ENCODE measurements around the gene POLR1A.

POLR1A gene

DNA sequence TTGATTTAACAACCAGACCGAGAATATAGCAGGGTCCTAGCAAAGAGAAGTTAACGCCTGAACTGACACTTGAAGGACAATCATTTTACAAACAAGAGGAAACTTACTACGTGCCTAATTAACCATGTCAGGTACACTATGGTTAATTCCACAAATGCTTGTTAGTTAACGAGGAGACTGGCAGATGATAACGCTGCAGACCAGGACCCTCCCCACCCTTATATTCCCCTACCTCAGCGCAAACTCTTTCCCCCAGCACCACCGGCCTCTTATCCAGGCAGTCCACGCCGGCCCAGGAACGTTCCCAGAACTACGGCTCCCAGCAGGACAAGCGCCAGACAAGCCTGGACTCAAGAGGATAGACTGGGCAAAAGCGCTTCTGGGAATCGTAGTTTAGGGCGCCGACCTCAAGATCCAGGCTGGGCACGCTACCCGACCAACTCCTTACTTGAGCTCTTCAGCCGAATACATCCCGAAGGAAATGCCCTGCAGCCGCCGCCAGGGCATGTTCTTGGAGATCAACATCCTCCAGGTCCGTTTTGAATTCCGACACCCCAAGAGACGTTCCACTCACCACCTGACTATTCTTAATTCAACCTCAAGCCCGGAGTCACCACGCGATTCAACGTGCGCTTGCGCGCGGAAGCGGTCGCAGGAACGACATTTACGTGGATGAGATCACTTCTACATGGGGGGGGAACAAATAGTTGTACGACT lies at the start of gene POLR1A:
TSS of gene POLR1A (minus strand) at position 635 of the 717 bp plus-strand sequence. CDS start at position 525, 110 bp downstream.
- DNase-seq (ENCODE audit: low spot score) = peak; percentile 94

- no peak for DNase-seq (ENCODE audit: low spot score)
Observed at GRCh38 chr2:86150502-86150901, 44.8 kb upstream of the POLR1A start.

GRCh38 chr2:86147793-86148192 lies 42.1 kb upstream of the POLR1A start:
- no peak for DNase-seq (ENCODE audit: low spot score)

DNA sequence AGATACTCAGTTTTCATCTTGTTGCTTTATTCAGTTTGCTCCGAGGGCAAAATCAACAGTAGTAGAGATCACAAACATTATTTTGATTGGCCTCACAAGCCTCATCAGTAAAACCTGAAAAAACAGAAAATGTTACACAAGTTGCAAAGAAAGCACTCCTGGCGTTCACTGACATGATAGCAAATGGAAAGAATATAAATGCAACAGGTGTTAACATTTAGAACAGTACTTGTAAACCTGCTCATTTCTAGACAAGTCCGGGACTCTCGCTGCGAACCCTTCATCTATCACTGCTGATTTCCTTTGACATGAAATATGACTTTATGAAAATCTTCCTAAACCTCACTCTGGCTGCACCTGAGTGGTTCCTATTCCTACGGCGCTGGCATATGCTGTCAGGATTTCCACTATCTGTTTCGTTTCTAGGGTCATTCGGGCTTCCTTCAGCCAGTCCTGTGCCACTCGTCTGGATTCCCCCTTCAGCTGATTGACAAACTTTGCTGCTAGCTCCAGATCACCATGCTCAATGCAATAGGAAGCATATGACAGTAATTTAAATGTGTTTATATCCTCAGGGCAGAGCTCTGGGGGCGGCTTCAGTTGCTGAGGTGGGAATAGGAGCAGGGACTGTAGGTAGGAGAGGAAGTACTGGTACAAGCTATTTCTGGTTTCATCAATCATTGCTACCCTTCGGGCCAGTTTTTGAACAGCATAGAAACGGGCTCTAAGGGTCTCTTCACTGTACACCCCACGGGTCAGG lies 38.4 kb upstream of the POLR1A start:
- no peak for DNase-seq (ENCODE audit: low spot score)

DNA sequence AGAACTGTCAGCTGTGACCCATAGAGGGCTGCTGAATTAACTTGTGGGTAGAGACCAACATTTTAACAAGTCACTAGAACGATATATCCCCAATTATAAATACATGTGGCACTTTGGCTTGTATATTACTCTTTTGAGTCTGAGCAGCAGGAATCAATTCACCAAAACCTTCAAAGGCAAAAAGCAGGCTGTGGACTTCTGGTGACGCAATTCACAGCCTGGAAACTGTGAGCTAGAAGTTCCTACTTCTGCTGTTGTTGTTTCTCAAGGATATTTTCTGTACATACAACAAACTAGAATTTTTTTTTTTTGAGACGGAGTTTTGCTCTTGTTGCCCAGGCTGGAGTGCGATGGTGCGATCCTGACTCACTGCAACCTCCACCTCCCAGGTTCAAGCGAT lies 37.6 kb upstream of the POLR1A start:
- DNase-seq (ENCODE audit: low spot score) = no peak

- DNase-seq (ENCODE audit: low spot score) = no peak
Observed at GRCh38 chr2:86142436-86143257, 37.0 kb upstream of the POLR1A start.

DNA sequence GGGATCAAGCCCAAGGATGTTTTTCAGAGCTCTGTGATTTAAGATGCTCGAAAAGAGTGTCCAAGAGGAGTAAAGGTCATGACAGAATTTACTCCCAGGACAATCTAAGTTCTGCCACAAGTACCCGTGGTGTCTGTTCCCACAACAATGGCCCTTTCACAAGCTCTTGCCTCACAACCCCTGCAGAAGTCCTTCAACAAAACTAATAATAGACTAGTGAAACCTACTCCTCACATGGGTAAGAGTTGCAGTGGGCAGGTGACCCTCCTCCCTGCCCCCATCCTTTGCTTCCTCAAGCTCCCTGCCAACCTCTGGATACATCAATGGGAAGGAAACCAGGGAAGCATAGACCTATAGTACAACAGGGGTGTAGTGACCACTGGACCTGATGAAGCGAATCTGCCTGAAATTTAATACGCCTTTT lies 35.3 kb upstream of the POLR1A start:
- no peak for DNase-seq (ENCODE audit: low spot score)

DNA sequence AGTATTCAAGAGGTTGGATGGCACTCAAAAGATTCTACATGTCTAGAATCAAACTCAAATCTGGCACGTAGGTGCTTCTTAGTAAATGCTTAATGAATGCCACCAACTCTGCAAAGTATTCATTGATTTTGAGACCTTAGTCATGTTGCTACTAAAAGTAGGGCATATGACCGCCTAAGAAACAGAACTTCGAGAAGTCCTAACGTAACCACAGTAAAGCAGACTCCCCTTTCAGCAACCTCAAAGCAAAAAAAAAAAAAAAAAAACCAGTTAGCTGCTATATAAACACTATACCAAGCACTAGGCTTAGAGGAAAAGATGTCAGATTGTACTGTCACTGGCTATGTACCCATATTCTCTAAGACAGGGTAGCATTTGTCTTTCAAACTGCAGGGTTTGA lies 34.3 kb upstream of the POLR1A start:
- DNase-seq (ENCODE audit: low spot score) = no peak

GRCh38 chr2:86138736-86139625 lies 33.3 kb upstream of the POLR1A start:
- DNase-seq (ENCODE audit: low spot score) = no peak

GRCh38 chr2:86136141-86136540 lies 30.5 kb upstream of the POLR1A start:
- no peak for DNase-seq (ENCODE audit: low spot score)

DNA sequence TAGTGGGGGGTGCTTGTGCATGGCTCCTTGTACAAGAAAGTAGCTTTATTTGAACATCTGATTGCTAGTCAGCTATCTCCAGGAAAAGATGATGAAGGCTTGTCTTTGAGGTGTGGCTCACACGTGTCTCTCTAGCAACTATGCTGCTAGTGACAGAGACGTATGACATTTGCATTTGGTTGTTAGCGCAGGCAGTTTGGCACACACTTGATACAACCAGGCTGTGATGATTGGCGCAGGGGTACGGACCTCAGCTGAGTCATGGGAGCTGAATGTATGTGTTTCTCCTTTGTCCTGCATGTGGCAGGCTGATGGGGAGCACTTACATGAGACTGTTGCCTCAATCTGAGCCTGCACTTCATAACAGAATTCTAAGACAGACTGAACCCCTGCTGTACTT lies 30.0 kb upstream of the POLR1A start:
- peak; percentile 21 for DNase-seq (ENCODE audit: low spot score)

DNA sequence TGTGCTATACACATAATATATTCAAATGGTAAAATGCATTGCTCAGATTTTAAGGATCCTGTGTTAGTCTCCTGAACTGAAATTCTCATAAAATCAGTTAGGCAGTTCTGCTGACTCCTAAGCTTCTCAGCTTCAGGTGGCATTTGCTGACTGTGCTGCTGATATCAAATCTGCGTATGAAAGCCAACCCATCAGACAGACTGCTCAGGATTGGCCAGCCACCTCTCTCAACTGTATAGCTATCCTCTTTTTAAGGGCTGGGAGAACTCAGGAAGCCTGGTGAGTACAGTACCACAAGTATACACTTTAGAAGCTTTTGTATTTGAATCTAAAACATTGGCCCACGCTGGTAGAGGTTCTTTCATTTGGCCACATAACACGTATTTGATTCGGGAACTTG lies 29.0 kb upstream of the POLR1A start:
- DNase-seq (ENCODE audit: low spot score) = no peak

DNA sequence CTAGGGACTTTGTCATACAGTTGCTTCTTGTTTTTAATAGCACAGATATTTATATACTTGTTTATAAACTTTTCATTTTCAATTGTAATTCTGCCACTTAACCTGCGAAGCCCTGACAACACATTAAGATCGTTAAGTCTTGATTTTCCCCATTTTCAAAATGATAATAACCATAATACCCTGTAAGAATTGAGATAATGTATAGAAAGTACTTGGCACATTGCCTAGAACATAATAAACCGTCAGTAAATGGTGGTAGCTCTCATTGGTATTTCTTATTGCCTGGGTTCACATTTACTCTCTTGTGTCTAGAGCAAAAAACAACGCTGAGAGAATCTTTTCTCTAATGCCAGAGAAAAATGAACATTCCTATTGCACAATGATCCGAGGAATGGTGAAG lies 19.0 kb upstream of the POLR1A start:
- no peak for DNase-seq (ENCODE audit: low spot score)

DNA sequence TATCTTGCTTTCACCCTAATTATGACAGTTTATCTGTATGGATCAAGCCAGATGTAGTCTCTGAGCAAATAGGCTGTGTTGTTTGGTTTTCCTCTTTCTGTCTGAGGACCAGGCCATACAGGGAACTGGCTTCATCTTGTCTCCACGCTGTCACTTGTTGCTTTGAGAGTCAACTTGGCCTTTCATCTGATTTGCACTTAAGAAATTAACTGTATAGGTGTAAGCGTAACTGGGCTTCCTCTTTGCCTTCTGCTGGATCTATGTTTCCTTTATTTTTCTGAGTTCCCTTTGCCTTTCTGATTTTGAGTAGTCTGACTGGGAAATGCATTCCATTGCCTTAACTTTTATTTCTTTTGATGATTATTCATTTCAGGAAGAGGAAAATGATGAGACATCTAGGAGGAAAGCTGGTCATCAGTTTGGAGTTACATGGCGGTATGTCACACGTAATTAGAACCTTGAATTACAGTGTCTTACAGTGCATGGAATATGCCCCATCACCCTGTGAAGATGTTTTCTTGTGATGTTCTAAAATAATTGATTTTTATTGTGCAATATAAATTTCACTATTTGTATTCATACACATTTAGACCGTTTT lies 17.7 kb upstream of the POLR1A start:
- no peak for DNase-seq (ENCODE audit: low spot score)

GRCh38 chr2:86118130-86118529 lies 12.4 kb upstream of the POLR1A start:
- no peak for DNase-seq (ENCODE audit: low spot score)

DNA sequence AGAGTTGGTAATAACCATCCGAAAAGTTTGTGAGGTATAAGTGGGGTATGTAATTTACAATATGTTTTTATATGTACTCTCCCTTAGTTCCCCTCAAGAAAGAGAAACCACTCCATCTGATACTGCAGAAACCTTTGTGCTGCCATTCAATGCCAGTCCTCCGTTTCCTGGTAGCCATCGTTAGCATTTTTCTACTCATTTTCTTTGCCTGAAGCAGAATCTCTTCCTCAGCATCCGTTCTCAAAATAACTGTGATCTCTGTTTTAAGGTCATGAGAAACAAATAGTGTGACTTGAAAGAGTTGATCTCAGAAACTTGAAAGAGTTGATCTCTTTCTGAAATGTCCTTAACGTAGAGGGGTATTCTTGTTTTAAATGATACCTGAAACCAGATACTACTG lies 1.3 kb upstream of the POLR1A start:
- peak; percentile 21 for DNase-seq (ENCODE audit: low spot score)

- peak; percentile 96 for DNase-seq (ENCODE audit: low spot score)
Observed at GRCh38 chr2:86105969-86106945, 571 bp upstream of the POLR1A start, which contains the start of gene PTCD3. Gene PTCD3 (plus strand): TSS chr2:86106235. CDS start chr2:86106248, 13 bp downstream.

GRCh38 chr2:86102157-86102556 lies 3.5 kb downstream of the POLR1A start:
- no peak for DNase-seq (ENCODE audit: low spot score)

DNA sequence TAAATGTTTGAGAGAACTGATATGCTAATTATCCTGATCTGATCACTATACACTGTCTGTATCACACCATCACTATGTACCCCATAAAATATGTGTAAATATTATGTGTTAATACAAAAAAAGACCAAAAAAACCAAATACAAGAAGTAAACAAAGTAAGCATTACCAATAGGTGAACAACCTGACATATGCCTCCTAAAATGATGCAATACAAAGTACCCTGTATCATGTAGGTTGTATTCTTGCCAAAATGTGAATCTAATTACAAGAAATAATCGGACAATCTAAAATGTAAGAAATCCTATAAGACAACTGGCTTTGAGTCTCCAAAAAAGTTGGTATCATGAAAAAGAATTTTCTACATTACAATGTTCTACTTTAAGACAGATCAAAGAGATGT lies 7.8 kb downstream of the POLR1A start:
- no peak for DNase-seq (ENCODE audit: low spot score)

Measured in RKO (cell line).